IMR-90 (cell line): ENCODE measurements around the gene RYR3. TPM values are rescaled to one million over a fixed set of nuclear protein-coding genes. Genes with fewer than 3 reads are reported as not detected.

ENCODE experiments used
- ATAC-seq: fragments of 200-7000 bp; cut with Tn5 transposase; 2 replicates; pipeline ENCODE4 v1.9.1; 2020; ENCODE audit warnings: low read depth, mild to moderate bottlenecking, moderate library complexity
- BruUV-seq: library from RNA; stranded (reverse); fragments of 400-500 nt; replicated peaks from 2 replicates; lab custom pipeline; 2021; lab: Mats Ljungman, UMichigan
- CTCF ChIA-PET: fragments of 300-600 bp; formaldehyde crosslinking; extraction: SDS; loops from one replicate; lab custom pipeline; 2021; ENCODE audit warnings: antibody characterized with exemption; lab: Yijun Ruan, JAX
- POLR2A ChIA-PET: fragments of 300-600 bp; sonication (Branson Sonifier 250); formaldehyde crosslinking; loops from one replicate; lab custom pipeline; 2022; ENCODE audit warnings: antibody characterized with exemption; ENCODE audit not compliant: unreplicated experiment; lab: Charles Lee
- DNase-seq: peaks from one replicate; pipeline ENCODE4 v3.0.0; 2013
- H2AFZ ChIP-seq: replicated peaks from 2 replicates; pipeline ENCODE3; 2013; ENCODE audit warnings: low read length, mild to moderate bottlenecking; ENCODE audit not compliant: poor library complexity
- H2AK5ac ChIP-seq: 2 replicates; pipeline ENCODE4 v1.6.1; 2013; ENCODE audit warnings: low read depth, low read length, inconsistent platforms
- H2AK9ac ChIP-seq: replicated peaks from 2 replicates; pipeline ENCODE3; 2013; ENCODE audit warnings: mild to moderate bottlenecking, low read depth, low read length, moderate library complexity; ENCODE audit not compliant: poor library complexity
- H2BK120ac ChIP-seq: 2 replicates; pipeline ENCODE4 v1.6.1; 2013; ENCODE audit warnings: low read depth, low read length, inconsistent platforms
- H2BK15ac ChIP-seq: 3 replicates; pipeline ENCODE4 v1.6.1; 2013; ENCODE audit warnings: low read depth, low read length, inconsistent platforms
- H2BK20ac ChIP-seq: 2 replicates; pipeline ENCODE4 v1.6.1; 2013; ENCODE audit warnings: low read depth, mild to moderate bottlenecking, inconsistent platforms, low read length, moderate library complexity
- H2BK5ac ChIP-seq: 2 replicates; pipeline ENCODE4 v1.6.1; 2013; ENCODE audit warnings: mild to moderate bottlenecking, low read depth, low read length, inconsistent platforms; ENCODE audit not compliant: poor library complexity, severe bottlenecking
- H3K14ac ChIP-seq: replicated peaks from 2 replicates; pipeline ENCODE4 v1.6.1; 2013; ENCODE audit warnings: low read depth, low read length, inconsistent platforms
- H3K18ac ChIP-seq: 2 replicates; pipeline ENCODE4 v1.6.1; 2013; ENCODE audit warnings: low read depth, low read length, control low read depth
- H3K23ac ChIP-seq: 2 replicates; pipeline ENCODE4 v1.6.1; 2013; ENCODE audit warnings: low read depth, low read length, inconsistent platforms
- H3K27ac ChIP-seq: 2 replicates; pipeline ENCODE4 v1.5.1; 2013; ENCODE audit warnings: mild to moderate bottlenecking, control low read depth, low read length; ENCODE audit not compliant: insufficient read depth
- H3K27me3 ChIP-seq: 2 replicates; pipeline ENCODE4 v1.6.1; 2013; ENCODE audit warnings: low read length; ENCODE audit not compliant: control insufficient read depth, insufficient read depth
- H3K36me3 ChIP-seq: 2 replicates; pipeline ENCODE4 v1.6.1; 2013; ENCODE audit warnings: low read length, mixed read lengths; ENCODE audit not compliant: control insufficient read depth, insufficient read depth
- H3K4ac ChIP-seq: 2 replicates; pipeline ENCODE4 v1.6.1; 2013; ENCODE audit warnings: low read depth, low read length, inconsistent platforms
- H3K4me1 ChIP-seq: 2 replicates; pipeline ENCODE4 v1.6.1; 2013; ENCODE audit warnings: low read length, mixed read lengths; ENCODE audit not compliant: control insufficient read depth, insufficient read depth
- H3K4me2 ChIP-seq: 2 replicates; pipeline ENCODE4 v1.6.1; 2013; ENCODE audit warnings: low read depth, mild to moderate bottlenecking, control low read depth, low read length, moderate library complexity
- H3K4me3 ChIP-seq: 2 replicates; pipeline ENCODE4 v1.5.1; 2013; ENCODE audit warnings: low read depth, mild to moderate bottlenecking, control low read depth, low read length, moderate library complexity; ENCODE audit not compliant: insufficient read depth
- H3K56ac ChIP-seq: 2 replicates; pipeline ENCODE4 v1.6.1; 2013; ENCODE audit warnings: low read length, inconsistent platforms; ENCODE audit not compliant: insufficient read depth; ENCODE audit errors: extremely low read depth
- H3K79me1 ChIP-seq, 2 experiments: 2 replicates each; pipeline ENCODE4 v1.6.1; 2013; ENCODE audit warnings: low read length in 2 of 2, inconsistent platforms in 1 of 2, low read depth in 1 of 2
- H3K9ac ChIP-seq: 2 replicates; pipeline ENCODE4 v1.6.1; 2013; ENCODE audit warnings: low read depth, low read length, control low read depth
- H3K9me1 ChIP-seq: 2 replicates; pipeline ENCODE4 v1.6.1; 2013; ENCODE audit warnings: low read length, inconsistent platforms; ENCODE audit not compliant: insufficient read depth
- H3K9me3 ChIP-seq: 2 replicates; pipeline ENCODE4 v1.6.1; 2013; ENCODE audit warnings: low read length; ENCODE audit not compliant: control insufficient read depth, insufficient read depth
- H4K20me1 ChIP-seq: 2 replicates; pipeline ENCODE4 v1.6.1; 2013; ENCODE audit warnings: low read length, inconsistent platforms; ENCODE audit not compliant: insufficient read depth
- H4K5ac ChIP-seq: 2 replicates; pipeline ENCODE4 v1.6.1; 2013; ENCODE audit warnings: mild to moderate bottlenecking, low read depth, low read length, control low read depth
- H4K8ac ChIP-seq, 2 experiments: 2 replicates each; pipeline ENCODE4 v1.6.1; 2013; ENCODE audit warnings: low read depth in 2 of 2, low read length in 2 of 2, control low read depth in 1 of 2, inconsistent platforms in 1 of 2
- H4K91ac ChIP-seq: 2 replicates; pipeline ENCODE4 v1.6.1; 2013; ENCODE audit warnings: low read depth, low read length, inconsistent platforms; ENCODE audit not compliant: insufficient read depth
- BHLHE40 ChIP-seq: fragments of 150-350 bp; IDR thresholded peaks from 2 replicates; pipeline ENCODE4 v1.6.1; 2016; ENCODE audit warnings: mild to moderate bottlenecking, low read depth, low read length
- CEBPB ChIP-seq: IDR thresholded peaks from 2 replicates; pipeline ENCODE4 v1.6.1; 2012; ENCODE audit warnings: low read depth, low read length, improper control_type of control experiment
- CHD1 ChIP-seq: IDR thresholded peaks from 2 replicates; pipeline ENCODE4 v1.6.1; 2012; ENCODE audit warnings: low read depth, low read length, improper control_type of control experiment
- CTCF ChIP-seq: conservative IDR thresholded peaks from 2 replicates; pipeline ENCODE4 v1.5.1; 2012; ENCODE audit warnings: mild to moderate bottlenecking, low read depth, low read length, improper control_type of control experiment
- ELK1 ChIP-seq: fragments of 150-350 bp; IDR thresholded peaks from 2 replicates; pipeline ENCODE4 v1.6.1; 2016; ENCODE audit warnings: low read depth, mild to moderate bottlenecking, low read length, moderate library complexity, borderline replicate concordance
- FOS ChIP-seq: fragments of 150-350 bp; IDR thresholded peaks from 2 replicates; pipeline ENCODE4 v1.6.1; 2016; ENCODE audit warnings: low read depth, low read length
- MAFK ChIP-seq: IDR thresholded peaks from 2 replicates; pipeline ENCODE4 v1.6.1; 2012; ENCODE audit warnings: low read depth, low read length, improper control_type of control experiment
- MAZ ChIP-seq: IDR thresholded peaks from 2 replicates; pipeline ENCODE4 v1.6.1; 2012; ENCODE audit warnings: low read depth, mild to moderate bottlenecking, low read length, improper control_type of control experiment, moderate library complexity, borderline replicate concordance
- MXI1 ChIP-seq: IDR thresholded peaks from 2 replicates; pipeline ENCODE4 v1.6.1; 2012; ENCODE audit warnings: low read depth, mild to moderate bottlenecking, low read length, moderate library complexity, borderline replicate concordance
- NFE2L2 ChIP-seq: fragments of 150-350 bp; IDR thresholded peaks from 2 replicates; pipeline ENCODE4 v1.6.1; 2016; ENCODE audit warnings: low read depth, mild to moderate bottlenecking, low read length
- POLR2A ChIP-seq: IDR thresholded peaks from 2 replicates; pipeline ENCODE4 v1.6.1; 2012; ENCODE audit warnings: mild to moderate bottlenecking, low read depth, low read length
- RAD21 ChIP-seq: IDR thresholded peaks from 2 replicates; pipeline ENCODE4 v1.6.1; 2012; ENCODE audit warnings: low read length, improper control_type of control experiment
- RCOR1 ChIP-seq: IDR thresholded peaks from 2 replicates; pipeline ENCODE4 v1.6.1; 2012; ENCODE audit warnings: mild to moderate bottlenecking, low read length, improper control_type of control experiment; ENCODE audit not compliant: insufficient replicate concordance
- RFX5 ChIP-seq: IDR thresholded peaks from 2 replicates; pipeline ENCODE4 v1.8.0; 2012; ENCODE audit warnings: low read depth, mild to moderate bottlenecking, low read length, moderate library complexity
- SMC3 ChIP-seq: fragments of 150-350 bp; IDR thresholded peaks from 2 replicates; pipeline ENCODE4 v1.6.1; 2016; ENCODE audit warnings: low read depth, mild to moderate bottlenecking, antibody characterized with exemption, low read length, moderate library complexity
- USF2 ChIP-seq: fragments of 150-350 bp; IDR thresholded peaks from 2 replicates; pipeline ENCODE4 v1.6.1; 2017; ENCODE audit warnings: mild to moderate bottlenecking, antibody characterized with exemption, low read length, low read depth
- WGBS, 2 experiments: methylation state at CpG; one replicate each; pipeline versions ENCODE4 v1.1.5 to v1.1.7; 2013; ENCODE audit warnings: missing lambda C conversion rate in 2 of 2; ENCODE audit not compliant: insufficient read length in 1 of 2; ENCODE audit errors: extremely low coverage in 2 of 2; 5-methylcytosine and 5-hydroxymethylcytosine counted together
- dilution Hi-C: fragments of 300-500 bp; cut with HindIII; formaldehyde crosslinking; loops from one replicate; pipeline ENCODE4 v1.14.3; 2018; ENCODE audit warnings: low sequenced_read_pairs; ENCODE audit not compliant: unreplicated experiment
- in situ Hi-C: fragments of 300-500 bp; cut with MboI; formaldehyde crosslinking; loops from 3 replicates; pipeline ENCODE4 v1.14.3; 2019; ENCODE audit warnings: low sequenced_read_pairs, inconsistent platforms, mixed read lengths
- intact Hi-C: fragments of 100-400 bp; cut with micrococcal nuclease; formaldehyde crosslinking; loops from 2 replicates; pipeline ENCODE4 v1.10.0; 2022
- polyA plus RNA-seq, 3 experiments: library from polyadenylated mRNA; depleted of rRNA; stranded (reverse); fragments of >200 nt; gene quantifications; 2 replicates each; pipeline ENCODE4 v1.2.3, GENCODE V29; 2012; ENCODE audit warnings: low replicate concordance in 1 of 3
- total RNA-seq: library from RNA; depleted of rRNA; stranded (reverse); fragments of >200 nt; gene quantifications from 2 replicates; pipeline ENCODE4 v1.2.3, GENCODE V29; 2012

The RYR3 gene
- total and polyA plus RNA-seq, 2 of the 4 experiments (the other 2 are of a cell fraction): 0.18 TPM; not detected in 1

- H3K27me3 ChIP-seq: peaks cover 19% of the 10 kb centered on the region
- in situ Hi-C loops: loop anchor here (25.0 kb wide), 1 partner anchor 637 kb away; no protein-coding TSS in a partner anchor
- intact Hi-C loops: no loop called here
- dilution Hi-C loops: no loop called here
- no peak overlapping the region for H3K18ac ChIP-seq
- ChIA-PET CTCF (no interaction called here), POLR2A (no interaction called here)
- no peak overlapping the region for H3K23ac ChIP-seq
- H3K56ac ChIP-seq: no peak overlapping the region
- H3K9me3 ChIP-seq: no peaks in the 10 kb centered on the region
- BruUV-seq: no TSS peak
- H2BK120ac ChIP-seq: no peak overlapping the region
- DNase-seq (no peak), ATAC-seq (no peak)
- H2BK20ac ChIP-seq: no peak overlapping the region
- no peak overlapping the region for H3K14ac ChIP-seq
- no peak overlapping the region for H4K5ac ChIP-seq
- H3K4me1 ChIP-seq: no peaks in the 10 kb centered on the region
- no peak overlapping the region for H3K4me3 ChIP-seq
- no peak overlapping the region for H3K4me2 ChIP-seq
- H2BK5ac ChIP-seq: no peak overlapping the region
- H4K20me1 ChIP-seq: no peaks in the 10 kb centered on the region
- no peaks in the 10 kb centered on the region for H3K79me1 ChIP-seq
- no peak overlapping the region for H4K91ac ChIP-seq
- H3K9me1 ChIP-seq: no peaks in the 10 kb centered on the region; the same call in 1 of the 2 replicates
- H3K4ac ChIP-seq: no peak overlapping the region
- TF ChIP-seq POLR2A (no peak), CTCF (no peak), CHD1 (no peak), RAD21 (no peak), MXI1 (no peak), CEBPB (no peak), MAZ (no peak), USF2 (no peak), RCOR1 (no peak), FOS (no peak), NFE2L2 (no peak), ELK1 (no peak), RFX5 (no peak), SMC3 (no peak), BHLHE40 (no peak), MAFK (no peak)
- H3K36me3 ChIP-seq: no peaks in the 10 kb centered on the region
- no peak overlapping the region for H2AFZ ChIP-seq
- H2AK5ac ChIP-seq: no peak overlapping the region
- no peak overlapping the region for H3K9ac ChIP-seq
- no peak overlapping the region for H2BK15ac ChIP-seq
- H2AK9ac ChIP-seq: no peak overlapping the region
- 80% methylated on average over 1 of the region's 2 CpGs; no CpG with 5 or more reads in 1 of the 2 experiments for WGBS, 2 experiments
- H4K8ac ChIP-seq: no peak overlapping the region
- H3K27ac ChIP-seq: no peak overlapping the region
Observed at GRCh38 chr15:33699145-33699544, 388.4 kb downstream of the RYR3 start.
